Putamen (tissue), 1 donor: ENCODE measurements around the gene KLRD1.
A peak's percentile ranks its signal among the peaks of the same experiment; 100 is the strongest.
"Not testable (repeated sequence)": the region's sequence is repeated elsewhere in the genome, so short reads cannot be mapped to it uniquely, and the experiment has no call there.

Experiments used
- DNase-seq: peaks from one replicate; pipeline ENCODE4 v3.0.0-alpha.2; 2016; ENCODE audit warnings: low spot score

Gene KLRD1

DNA sequence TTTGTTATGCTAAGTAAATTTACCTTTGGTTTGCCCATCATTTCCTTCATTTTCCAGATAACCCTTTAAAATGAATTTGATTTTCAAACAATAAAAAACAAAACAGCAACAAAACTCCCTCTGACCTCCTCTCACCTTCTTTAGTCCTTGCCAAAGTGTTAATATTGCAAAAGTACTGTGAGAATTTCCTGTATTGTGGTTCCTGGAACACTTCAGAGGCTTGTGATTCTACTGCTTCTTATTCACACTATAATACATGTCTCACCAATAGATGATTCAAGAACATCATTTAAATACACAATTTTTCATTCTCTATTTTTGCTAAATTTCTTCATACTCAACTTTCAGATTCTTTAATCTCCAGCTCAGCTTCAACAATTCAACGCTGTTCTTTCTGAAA, at the start of gene KLRD1:
TSS of gene KLRD1 (plus strand) at position 241 of the 400 bp plus-strand sequence. CDS start 208 bp downstream, outside the sequence.
- no peak for DNase-seq

DNA sequence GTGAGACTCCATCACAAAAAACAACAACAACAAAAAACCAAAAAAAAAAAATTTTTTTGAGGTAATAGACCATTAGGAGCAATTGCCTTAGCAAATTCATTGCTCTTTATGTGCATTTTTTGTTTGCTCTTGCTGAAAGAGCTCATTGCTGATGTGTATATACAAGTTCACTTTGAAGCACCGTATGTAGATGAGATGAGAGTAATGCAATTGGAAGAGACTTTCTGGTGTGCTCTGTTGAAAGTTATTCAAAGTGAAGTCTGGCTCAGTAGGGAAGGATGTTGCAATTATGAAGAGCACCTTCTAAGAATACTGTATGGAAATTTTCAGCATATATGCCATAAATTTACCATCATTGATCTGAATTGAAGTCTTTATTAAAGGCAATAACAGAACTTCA, 46.7 kb upstream of the KLRD1 start:
- no peak for DNase-seq

DNA sequence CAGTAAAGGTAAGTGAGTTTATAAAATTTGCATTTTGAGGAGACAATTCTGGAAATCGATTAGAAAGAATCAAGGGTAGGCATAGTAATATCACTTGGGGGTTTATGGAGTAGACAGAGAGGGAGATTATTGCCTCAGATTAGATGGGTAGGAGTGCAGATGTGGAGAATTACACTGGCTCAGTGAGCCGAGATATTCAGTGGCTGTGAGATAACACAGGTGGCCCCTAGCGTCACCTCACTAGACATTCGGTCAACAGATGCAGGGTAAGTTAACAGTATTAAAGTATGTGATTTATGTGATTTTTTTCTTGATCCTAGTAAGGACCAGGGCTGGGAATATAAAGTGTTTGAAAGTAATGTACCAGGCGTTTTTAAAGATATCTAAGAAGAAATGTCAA, 39.6 kb upstream of the KLRD1 start:
- no peak for DNase-seq

DNA sequence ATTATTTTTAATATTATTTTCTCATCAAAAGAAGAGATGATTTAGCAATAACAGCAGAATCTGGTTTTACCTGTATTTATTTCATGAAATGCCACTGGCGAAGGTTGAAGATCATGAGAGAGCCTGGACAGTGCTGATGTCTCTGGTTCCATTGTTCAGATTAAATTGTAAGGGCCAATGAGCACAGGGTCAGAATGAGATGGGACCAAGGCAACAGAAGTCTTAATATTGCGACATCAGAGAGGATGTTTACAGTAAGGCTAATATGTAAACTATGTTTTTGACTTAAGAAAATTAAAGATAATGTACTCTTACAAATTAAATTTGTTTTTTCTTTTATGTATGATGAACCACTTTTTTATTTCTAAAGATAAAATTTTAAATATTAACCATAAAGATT, 35.2 kb upstream of the KLRD1 start:
- no peak for DNase-seq

- DNase-seq: no peak
Observed at GRCh38 chr12:10276774-10277173, 30.9 kb upstream of the KLRD1 start.

GRCh38 chr12:10278104-10278503, 29.6 kb upstream of the KLRD1 start:
- no peak for DNase-seq

DNA sequence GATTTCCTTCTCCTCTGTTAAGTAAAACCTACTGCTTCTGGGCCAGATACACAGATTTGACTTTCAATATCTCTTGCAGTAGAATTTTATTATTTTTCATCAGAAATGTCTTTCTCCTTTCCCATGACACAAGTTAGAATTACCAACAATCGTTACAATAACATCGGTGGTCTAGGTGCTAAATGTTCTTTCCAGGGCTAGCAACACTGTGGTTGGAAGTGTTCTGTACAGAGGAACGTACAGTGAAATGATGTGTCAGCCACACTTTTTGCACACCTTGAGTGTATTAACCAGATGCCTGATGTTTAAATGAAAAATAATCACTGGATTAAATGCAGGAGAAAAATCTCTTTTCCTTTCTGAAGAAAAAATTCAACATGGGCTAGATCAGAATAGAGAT, 27.7 kb upstream of the KLRD1 start:
- DNase-seq: no peak

- no peak for DNase-seq
Observed at GRCh38 chr12:10283027-10283426, 24.6 kb upstream of the KLRD1 start.

DNA sequence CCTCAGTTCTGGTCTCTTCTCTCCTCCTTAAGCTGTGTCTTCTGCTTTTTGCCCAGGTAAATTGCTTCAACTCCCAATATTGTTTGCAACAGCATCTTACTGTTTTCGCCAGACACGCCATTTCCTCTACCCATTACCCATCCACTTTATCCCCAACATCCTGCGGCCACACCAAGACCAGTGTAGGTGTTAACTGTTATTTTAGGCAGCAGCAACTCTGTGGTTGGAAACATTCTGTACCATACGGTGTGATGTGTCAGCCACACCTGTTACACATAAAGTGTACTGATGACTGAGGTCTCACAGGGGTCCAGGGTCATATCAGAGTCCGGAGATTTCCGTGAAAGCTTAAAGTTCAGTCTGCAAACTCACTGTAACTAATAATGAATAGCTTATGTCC, 21.8 kb upstream of the KLRD1 start:
- no peak for DNase-seq

- DNase-seq: no peak
Observed at GRCh38 chr12:10289005-10289754, 18.5 kb upstream of the KLRD1 start.

GRCh38 chr12:10291030-10291429, 16.6 kb upstream of the KLRD1 start:
- DNase-seq: no peak

GRCh38 chr12:10293151-10293550, 14.5 kb upstream of the KLRD1 start:
- no peak for DNase-seq

GRCh38 chr12:10293570-10294227, 14.0 kb upstream of the KLRD1 start:
- no peak for DNase-seq

DNA sequence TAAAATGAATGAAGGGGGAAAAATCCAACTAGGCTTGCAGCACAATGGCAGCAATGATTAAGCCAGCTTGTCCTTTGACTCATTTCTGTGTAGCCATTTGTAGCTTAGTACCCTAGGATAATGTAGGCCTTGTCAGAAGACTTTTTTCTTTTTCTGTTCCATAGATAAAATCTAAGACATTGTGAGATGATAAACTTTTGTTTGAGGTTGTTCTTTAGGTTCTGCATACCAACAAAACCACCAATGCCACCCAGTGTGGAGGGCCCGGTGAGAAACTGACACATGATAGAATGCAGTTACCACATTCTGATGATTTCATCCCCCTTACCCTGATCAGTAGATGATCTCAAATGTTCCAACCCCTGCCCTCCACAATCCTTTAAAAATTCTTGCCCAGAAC, 6.6 kb upstream of the KLRD1 start:
- no peak for DNase-seq

GRCh38 chr12:10304161-10304574, 3.5 kb upstream of the KLRD1 start:
- no peak for DNase-seq

GRCh38 chr12:10305411-10305810, 2.3 kb upstream of the KLRD1 start:
- no peak for DNase-seq

DNA sequence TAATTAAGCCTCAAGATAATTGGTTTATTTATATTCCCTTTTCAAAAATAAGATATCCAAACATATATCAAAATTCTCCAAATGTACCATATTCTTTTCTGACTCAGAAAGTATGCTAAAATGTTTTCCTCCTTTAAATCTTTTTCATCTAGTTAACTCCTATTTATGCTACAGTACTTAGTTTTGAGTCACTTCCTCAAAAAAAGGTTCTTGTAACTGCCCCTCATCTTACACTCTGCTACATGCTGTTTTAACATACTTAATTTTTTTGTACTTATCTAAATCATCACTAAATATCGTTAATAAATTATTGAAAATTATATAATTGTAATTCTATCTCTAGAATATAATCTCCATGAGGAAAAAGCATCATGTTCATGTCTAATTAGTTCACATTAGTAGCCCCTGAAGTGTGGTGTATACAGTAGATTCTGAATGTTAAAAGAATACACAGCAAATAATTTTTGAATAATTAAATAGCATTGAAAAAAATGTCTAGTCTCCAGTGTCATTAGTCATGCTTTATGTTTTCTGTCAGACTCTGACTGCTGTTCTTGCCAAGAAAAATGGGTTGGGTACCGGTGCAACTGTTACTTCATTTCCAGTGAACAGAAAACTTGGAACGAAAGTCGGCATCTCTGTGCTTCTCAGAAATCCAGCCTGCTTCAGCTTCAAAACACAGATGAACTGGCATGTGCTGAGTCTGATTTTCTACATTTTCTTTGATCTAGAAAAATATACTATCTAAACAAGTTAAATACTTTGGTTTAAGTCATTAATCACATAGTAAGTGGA, 3.5 kb downstream of the KLRD1 start:
- DNase-seq: no peak

- DNase-seq: no peak
Observed at GRCh38 chr12:10319388-10319787, 11.7 kb downstream of the KLRD1 start.

DNA sequence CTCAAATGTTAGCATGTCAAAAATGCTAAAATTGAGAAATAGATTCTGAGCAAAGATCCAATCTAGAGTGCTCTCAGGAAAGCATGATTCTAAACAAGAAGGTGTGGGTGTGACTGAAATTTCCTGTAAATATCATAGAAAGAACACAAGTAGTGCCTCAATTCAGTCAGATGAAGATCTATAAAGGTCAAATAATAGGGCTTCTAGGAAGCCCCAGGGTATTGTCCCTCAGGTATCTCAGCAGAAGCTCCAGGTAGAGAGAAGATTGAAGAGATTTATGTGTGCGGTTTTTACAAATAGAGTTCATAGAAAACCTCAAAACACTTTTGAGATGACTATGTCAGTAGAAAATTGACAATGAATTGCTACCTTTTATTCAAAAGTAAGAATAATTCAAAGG, 13.0 kb downstream of the KLRD1 start:
- no peak for DNase-seq

DNA sequence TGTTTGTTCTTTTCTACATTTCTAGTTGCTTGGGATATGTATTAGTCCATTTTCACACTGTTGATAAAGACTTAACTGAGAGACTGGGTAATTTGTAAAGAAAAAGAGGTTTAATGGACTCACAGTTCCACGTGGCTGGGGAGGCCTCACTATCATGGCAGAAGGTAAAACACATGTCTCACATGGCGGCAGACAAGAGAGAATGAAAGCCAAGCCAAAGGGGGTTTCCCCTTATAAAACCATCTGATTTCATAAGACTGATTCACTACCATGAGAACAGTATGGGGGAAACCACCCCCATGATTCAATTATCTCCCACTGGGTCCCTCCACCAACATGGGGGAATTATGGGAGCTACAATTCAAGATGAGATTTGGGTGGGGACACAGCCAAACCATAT, 21.0 kb downstream of the KLRD1 start:
- not testable (repeated sequence) for DNase-seq

DNA sequence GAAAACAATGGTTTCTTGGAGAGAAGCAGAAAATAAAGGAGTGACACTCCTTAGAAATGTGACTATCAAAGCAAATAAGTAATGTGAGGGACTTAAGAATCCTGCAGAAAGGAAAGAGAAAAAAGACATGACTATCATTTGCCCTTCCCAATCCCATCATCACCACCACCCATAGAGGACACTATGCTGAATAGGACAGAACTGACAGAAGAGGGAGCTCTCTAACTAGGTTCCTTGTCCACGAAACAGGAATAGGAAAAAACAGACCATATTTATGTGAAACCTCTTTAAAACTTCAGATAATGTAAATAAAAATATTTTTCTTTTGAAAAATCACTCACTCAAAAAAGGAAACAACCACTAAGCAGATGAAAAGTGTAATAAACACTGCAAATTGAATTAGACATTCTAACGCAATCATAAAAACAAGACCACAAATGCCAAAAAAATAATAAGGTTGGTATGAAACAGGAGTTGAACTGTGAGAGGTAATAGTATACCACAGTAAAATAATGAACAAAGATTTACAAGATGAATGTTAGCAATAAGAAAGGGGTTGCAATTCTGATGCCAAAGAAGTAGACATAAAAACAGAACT, 24.1 kb downstream of the KLRD1 start:
- DNase-seq: peak; percentile 63

DNA sequence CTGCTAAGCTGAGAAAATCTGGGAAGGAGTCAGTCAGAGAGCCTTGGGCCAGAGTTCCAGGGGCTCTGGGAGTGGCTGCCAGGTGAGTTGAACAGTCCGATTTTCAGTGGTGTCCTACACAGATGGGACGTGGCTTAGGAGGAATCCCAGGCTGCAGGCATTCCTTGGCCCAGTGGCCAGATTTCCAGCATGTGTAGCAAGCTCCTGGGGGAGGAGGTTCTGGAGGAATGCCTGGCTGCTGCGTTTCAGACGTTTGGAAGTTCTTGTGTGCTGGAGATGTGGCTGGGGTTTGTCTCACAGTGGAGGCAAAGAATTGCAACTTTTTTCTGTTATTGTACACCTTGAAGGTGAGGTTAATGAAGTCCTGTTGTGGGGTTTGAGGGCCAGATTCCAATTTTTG, 28.5 kb downstream of the KLRD1 start:
- DNase-seq: not testable (repeated sequence)

DNA sequence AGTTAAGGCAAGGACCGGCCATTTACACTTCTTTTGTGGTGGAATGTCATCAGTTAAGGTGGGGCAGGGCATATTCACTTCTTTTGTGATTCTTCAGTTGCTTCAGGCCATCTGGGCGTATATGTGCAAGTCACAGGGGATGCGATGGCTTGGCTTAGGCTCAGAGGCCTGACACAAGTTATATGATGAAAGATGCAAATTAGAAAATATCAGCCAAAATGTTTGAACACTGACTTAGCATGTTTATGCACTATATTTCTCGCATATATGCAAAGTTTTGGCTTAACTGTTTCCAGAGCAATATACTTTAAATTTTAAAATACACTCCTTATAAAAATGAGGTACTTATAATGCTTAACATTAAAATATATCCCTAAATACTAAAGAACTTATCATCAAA, 30.8 kb downstream of the KLRD1 start:
- DNase-seq: not testable (repeated sequence)
